ENCODE results near the gene TSC22D1.

TSC22D1 gene

GRCh38 chr13:44452418-44452817 lies 123.7 kb downstream of the TSC22D1 start:
- no peak for DNase-seq (ENCODE audit: low read depth)

- DNase-seq (ENCODE audit: low read depth) = no peak
These were observed 124.5 kb downstream of the TSC22D1 start for GRCh38 chr13:44451651-44452050.

- DNase-seq (ENCODE audit: low read depth) = no peak
These were observed 125.0 kb downstream of the TSC22D1 start for GRCh38 chr13:44451126-44451525.

GRCh38 chr13:44449999-44450821 lies 125.9 kb downstream of the TSC22D1 start:
- no peak for DNase-seq (ENCODE audit: low read depth)

GRCh38 chr13:44448875-44449274 lies 127.3 kb downstream of the TSC22D1 start:
- no peak for DNase-seq (ENCODE audit: low read depth)

- DNase-seq (ENCODE audit: low read depth) = no peak
These were observed 127.8 kb downstream of the TSC22D1 start for GRCh38 chr13:44448373-44448772.

GRCh38 chr13:44447783-44448321 lies 128.3 kb downstream of the TSC22D1 start:
- DNase-seq (ENCODE audit: low read depth) = no peak

- DNase-seq (ENCODE audit: low read depth) = no peak
These were observed 136.0 kb downstream of the TSC22D1 start for GRCh38 chr13:44440046-44440608.

- no peak for DNase-seq (ENCODE audit: low read depth)
These were observed 136.6 kb downstream of the TSC22D1 start for GRCh38 chr13:44439452-44440024.

GRCh38 chr13:44438234-44438579 lies 137.9 kb downstream of the TSC22D1 start:
- no peak for DNase-seq (ENCODE audit: low read depth)

GRCh38 chr13:44437356-44438233 lies 138.5 kb downstream of the TSC22D1 start:
- no peak for DNase-seq (ENCODE audit: low read depth)

GRCh38 chr13:44436589-44437337 lies 139.4 kb downstream of the TSC22D1 start:
- peak; percentile 22 for DNase-seq (ENCODE audit: low read depth)

GRCh38 chr13:44435919-44436510 lies 140.1 kb downstream of the TSC22D1 start:
- DNase-seq (ENCODE audit: low read depth) = no peak

- peak; percentile 88 for DNase-seq (ENCODE audit: low read depth)
These were observed 140.8 kb downstream of the TSC22D1 start for GRCh38 chr13:44435142-44435918.

- no peak for DNase-seq (ENCODE audit: low read depth)
These were observed 141.4 kb downstream of the TSC22D1 start for GRCh38 chr13:44434766-44435141.

- DNase-seq (ENCODE audit: low read depth) = no peak
These were observed 142.0 kb downstream of the TSC22D1 start for GRCh38 chr13:44433863-44434765.

- DNase-seq (ENCODE audit: low read depth) = no peak
These were observed 143.5 kb downstream of the TSC22D1 start for GRCh38 chr13:44432650-44433049.

GRCh38 chr13:44431150-44431549 lies 145.0 kb downstream of the TSC22D1 start:
- no peak for DNase-seq (ENCODE audit: low read depth)

GRCh38 chr13:44429311-44429710 lies 146.8 kb downstream of the TSC22D1 start:
- DNase-seq (ENCODE audit: low read depth) = no peak

Measured in activated T-cell treated with anti-CD3 and anti-CD28 coated beads for 24 hours (primary cell).